A673 (cell line): Measurements from ENCODE around the gene PKIB. TPM values are rescaled to one million over a fixed set of nuclear protein-coding genes. Genes with fewer than 3 reads are reported as not detected.

Experiments
- BruUV-seq: library from RNA; stranded (reverse); fragments of 400-500 nt; replicated peaks from 2 replicates; lab custom pipeline; 2021; lab: Mats Ljungman, UMichigan
- CTCF ChIA-PET: fragments of 300-600 bp; sonication (Branson Sonifier 250); formaldehyde crosslinking; loops from one replicate; lab custom pipeline; 2022; ENCODE audit warnings: antibody characterized with exemption; lab: Charles Lee
- POLR2A ChIA-PET: fragments of 300-600 bp; sonication (Branson Sonifier 250); formaldehyde crosslinking; loops from one replicate; lab custom pipeline; 2022; ENCODE audit warnings: antibody characterized with exemption; ENCODE audit not compliant: low non-redundant PET; lab: Charles Lee
- DNase-seq: peaks from one replicate; pipeline ENCODE4 v3.0.0-alpha.2; 2015; ENCODE audit warnings: low spot score
- H3K27ac ChIP-seq: fragments of 200-600 bp; sonication (generic); 2 replicates; pipeline ENCODE4 v1.5.1; 2016; ENCODE audit warnings: mixed run types, low read depth, mild to moderate bottlenecking, mixed read lengths, antibody characterized with exemption, low read length; ENCODE audit not compliant: poor library complexity, severe bottlenecking
- H3K27me3 ChIP-seq: fragments of 200-600 bp; sonication (generic); replicated peaks from 2 replicates; pipeline ENCODE4 v1.6.1; 2017; ENCODE audit warnings: mixed run types, low read depth, mild to moderate bottlenecking, mixed read lengths, antibody characterized with exemption, low read length; ENCODE audit not compliant: insufficient read depth, poor library complexity
- H3K36me3 ChIP-seq: fragments of 200-600 bp; sonication (generic); 2 replicates; pipeline ENCODE4 v1.6.1; 2016; ENCODE audit warnings: mixed run types, mild to moderate bottlenecking, mixed read lengths, antibody characterized with exemption, low read length; ENCODE audit not compliant: insufficient read depth, poor library complexity, severe bottlenecking
- H3K4me1 ChIP-seq: fragments of 200-600 bp; sonication (generic); 2 replicates; pipeline ENCODE4 v1.6.1; 2017; ENCODE audit warnings: mixed run types, mild to moderate bottlenecking, mixed read lengths, antibody characterized with exemption, low read length; ENCODE audit not compliant: insufficient read depth, poor library complexity, severe bottlenecking
- H3K4me3 ChIP-seq: fragments of 200-600 bp; sonication (generic); 2 replicates; pipeline ENCODE4 v1.5.1; 2016; ENCODE audit warnings: low read depth, mixed run types, mild to moderate bottlenecking, mixed read lengths, low read length; ENCODE audit not compliant: poor library complexity, severe bottlenecking
- H3K9me3 ChIP-seq: fragments of 200-600 bp; sonication (generic); 2 replicates; pipeline ENCODE4 v1.6.1; 2016; ENCODE audit warnings: mixed run types, low read depth, mild to moderate bottlenecking, mixed read lengths, antibody characterized with exemption, low read length; ENCODE audit not compliant: poor library complexity, severe bottlenecking
- CTCF ChIP-seq: fragments of 300-800, 200-600 bp; sonication (generic); conservative IDR thresholded peaks from 2 replicates; pipeline ENCODE4 v1.5.1; 2017; ENCODE audit warnings: low read depth, mild to moderate bottlenecking, antibody characterized with exemption, low read length, moderate library complexity, mixed read lengths
- EZH2 ChIP-seq: fragments of 200-600 bp; sonication (generic); IDR thresholded peaks from 2 replicates; pipeline ENCODE4 v1.6.1; 2017; ENCODE audit warnings: borderline replicate concordance, low read depth, mild to moderate bottlenecking, mixed read lengths, antibody characterized with exemption, low read length; ENCODE audit not compliant: poor library complexity, severe bottlenecking
- intact Hi-C: fragments of 100-400 bp; cut with micrococcal nuclease; formaldehyde crosslinking; loops from one replicate; pipeline ENCODE4 v1.10.0; 2022; ENCODE audit not compliant: unreplicated experiment
- total RNA-seq: library from RNA; stranded (reverse); gene quantifications from 2 replicates; pipeline ENCODE4 v1.2.3, GENCODE V29; 2021

The PKIB gene
- total RNA-seq, 1 experiment from 2014 or later = 11.5 TPM

- intact Hi-C loops = loop anchor here (5.0 to 10.0 kb wide), 2 partner anchors 116 to 224 kb away; no protein-coding TSS in a partner anchor
- TF ChIP-seq CTCF (no peak), EZH2 (no peak)
- no peaks in the 10 kb centered on the region for H3K27me3 ChIP-seq
- peak; percentile 51 for DNase-seq
- BruUV-seq = no TSS peak
- ChIA-PET POLR2A (no interaction called here), CTCF (interaction anchor here (0.5 to 1.0 kb wide), 2 partner anchors 8 to 229 kb away, joined by 3 to 9 read pairs; no protein-coding TSS in a partner anchor)
- peak overlapping the region; percentile 3 for H3K27ac ChIP-seq
- H3K9me3 ChIP-seq = no peaks in the 10 kb centered on the region
- H3K4me3 ChIP-seq = peak overlapping the region; percentile 68
- no peaks in the 10 kb centered on the region for H3K4me1 ChIP-seq
- no peaks in the 10 kb centered on the region for H3K36me3 ChIP-seq
These were observed 668 bp downstream of the PKIB start for GRCh38 chr6:122610690-122611455.

- no TSS peak for BruUV-seq
- Histone ChIP-seq H3K27me3 (no peaks in the 10 kb centered on the region), H3K4me1 (no peaks in the 10 kb centered on the region), H3K27ac (no peak overlapping the region), H3K36me3 (no peaks in the 10 kb centered on the region), H3K9me3 (no peaks in the 10 kb centered on the region), H3K4me3 (no peak overlapping the region)
- intact Hi-C loops = loop anchor here (5.0 to 10.0 kb wide), 2 partner anchors 114 to 222 kb away; no protein-coding TSS in a partner anchor
- ChIA-PET POLR2A (no interaction called here), CTCF (no interaction called here)
- TF ChIP-seq EZH2 = no peak
- TF ChIP-seq CTCF = no peak
- DNase-seq = no peak
These were observed 2.6 kb downstream of the PKIB start for GRCh38 chr6:122612838-122613237.

- CTCF ChIA-PET = no interaction called here
These were observed 4.1 kb downstream of the PKIB start for GRCh38 chr6:122614303-122614702.

More at GRCh38 chr6:122614303-122614702, 4.1 kb downstream of the PKIB start:
- peak; percentile 57 for DNase-seq
- Histone ChIP-seq H3K27ac (no peak overlapping the region), H3K36me3 (no peaks in the 10 kb centered on the region), H3K4me1 (no peaks in the 10 kb centered on the region), H3K4me3 (no peak overlapping the region), H3K9me3 (no peaks in the 10 kb centered on the region), H3K27me3 (no peaks in the 10 kb centered on the region)
- POLR2A ChIA-PET = no interaction called here
- no peak for TF ChIP-seq EZH2
- no peak for TF ChIP-seq CTCF
- intact Hi-C loops = loop anchor here (5.0 to 10.0 kb wide), 2 partner anchors 113 to 220 kb away; no protein-coding TSS in a partner anchor
- no TSS peak for BruUV-seq
